ENCODE results near the gene CPNE8.

CPNE8 gene

DNA sequence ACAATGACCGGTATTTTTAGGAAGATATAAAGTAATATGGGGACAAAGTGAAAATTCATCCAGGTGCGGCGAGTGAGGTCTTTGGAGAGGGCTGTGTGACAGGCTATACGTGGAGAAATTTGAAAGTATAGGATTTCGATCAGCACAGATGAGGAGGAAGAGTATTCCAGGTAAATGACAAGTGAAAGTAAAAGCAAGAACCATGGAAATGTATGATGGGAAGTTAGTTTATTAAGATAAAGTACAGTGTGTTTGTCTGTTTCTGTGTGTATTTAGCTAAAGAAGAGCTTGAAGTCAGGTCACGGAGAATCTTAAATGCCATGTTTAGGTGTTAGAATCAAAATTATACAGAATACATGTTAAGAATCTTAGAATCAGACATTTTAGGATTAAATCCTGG, 239.0 kb downstream of the CPNE8 start:
- no peaks in the 10 kb centered on the region for H3K27me3 Mint-ChIP-seq
- H3K9me3 Mint-ChIP-seq = peaks cover 3 to 8% of the 10 kb centered on the region in 2 donors

DNA sequence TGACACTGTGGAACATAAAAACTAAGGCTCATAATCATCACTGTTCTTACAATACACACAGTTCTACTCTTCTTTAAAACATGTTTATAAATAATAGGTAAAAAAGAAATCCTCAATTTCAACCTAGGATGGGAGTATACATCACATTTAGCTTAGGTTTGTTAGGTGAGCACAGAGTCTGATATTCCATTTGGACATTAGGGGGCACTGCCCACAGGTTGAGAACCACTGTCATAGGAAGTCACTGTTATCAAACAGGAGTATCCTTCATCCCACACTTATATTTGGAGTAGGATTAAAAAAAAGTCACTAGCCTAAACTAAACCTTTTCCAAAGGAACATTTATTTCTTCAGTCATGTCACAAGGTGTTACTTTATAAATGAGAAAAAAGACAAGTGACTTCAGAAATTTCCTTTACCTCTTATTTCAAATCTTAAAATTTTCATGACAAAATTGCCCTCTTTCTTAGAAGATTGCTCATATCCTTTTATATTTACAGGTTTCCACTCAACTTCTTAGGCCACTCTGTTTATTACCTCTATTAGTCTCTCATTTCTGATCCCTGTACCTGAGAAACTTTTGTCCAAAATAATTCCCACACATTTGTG, 240.6 kb downstream of the CPNE8 start:
- no peak for ATAC-seq (replicated peaks)
- no peak overlapping the region for H3K27ac Mint-ChIP-seq
- no peaks in the 10 kb centered on the region for H3K36me3 Mint-ChIP-seq (ENCODE audit: insufficient read depth)
- H3K9me3 Mint-ChIP-seq = peaks cover 5 to 9% of the 10 kb centered on the region in 2 donors
- no peaks in the 10 kb centered on the region for H3K27me3 Mint-ChIP-seq
- no peak overlapping the region for H3K4me3 Mint-ChIP-seq
- DNase-seq = no peak
- H3K4me1 Mint-ChIP-seq (ENCODE audit: low read depth in 2 of 2) = no peaks in the 10 kb centered on the region

More for the DNA sequence above, 239.0 kb downstream of the CPNE8 start:
- H3K36me3 Mint-ChIP-seq (ENCODE audit: insufficient read depth) = no peaks in the 10 kb centered on the region
- ATAC-seq (replicated peaks) (no peak), DNase-seq (no peak)
- no peak overlapping the region for H3K27ac Mint-ChIP-seq
- no peaks in the 10 kb centered on the region for H3K4me1 Mint-ChIP-seq (ENCODE audit: low read depth in 2 of 2)
- no peak overlapping the region for H3K4me3 Mint-ChIP-seq

DNA sequence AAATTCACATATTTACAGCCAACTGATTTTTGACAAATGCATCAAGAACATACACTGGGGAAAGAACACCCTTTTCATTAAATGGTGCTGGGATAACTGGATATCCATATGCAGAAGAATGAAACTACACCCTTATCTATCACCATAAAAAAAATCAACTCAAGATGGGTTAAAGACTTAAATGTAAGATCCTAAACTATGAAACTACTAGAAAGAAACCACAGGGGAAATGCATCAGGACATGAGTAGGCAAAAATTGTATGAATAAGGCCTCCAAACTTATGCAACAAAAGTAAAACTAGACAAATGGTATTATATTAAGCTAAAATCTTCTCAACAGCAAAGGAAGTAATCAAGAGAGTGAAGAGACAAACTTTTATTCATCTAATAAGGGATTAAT, 242.6 kb downstream of the CPNE8 start:
- ATAC-seq (replicated peaks) = no peak
- H3K9me3 Mint-ChIP-seq = peaks cover 8 to 21% of the 10 kb centered on the region in 2 donors
- no peaks in the 10 kb centered on the region for H3K27me3 Mint-ChIP-seq
- DNase-seq = no peak
- peaks cover 0 to 7% of the 10 kb centered on the region in 2 donors for H3K4me1 Mint-ChIP-seq (ENCODE audit: low read depth in 2 of 2)
- H3K27ac Mint-ChIP-seq = no peak overlapping the region
- H3K36me3 Mint-ChIP-seq (ENCODE audit: insufficient read depth) = no peaks in the 10 kb centered on the region
- H3K4me3 Mint-ChIP-seq = no peak overlapping the region

DNA sequence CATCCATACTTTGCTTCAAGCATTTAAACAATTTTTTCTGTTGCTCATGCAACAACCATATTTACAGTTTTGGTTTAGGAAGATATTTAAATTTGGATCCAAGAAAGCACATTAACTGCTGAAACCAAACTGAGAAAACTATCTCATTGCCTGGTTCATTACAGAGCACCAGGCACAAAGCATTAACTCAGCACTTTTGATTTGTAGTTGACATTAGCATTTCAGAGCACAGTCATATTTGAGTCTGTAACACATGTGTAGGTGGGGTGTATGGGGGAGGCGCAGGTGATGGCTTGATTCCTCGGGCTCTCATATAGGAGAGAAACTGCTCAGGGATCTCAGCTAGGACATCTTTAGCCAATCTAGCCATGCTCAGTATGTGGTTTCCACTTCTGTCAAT, 251.7 kb downstream of the CPNE8 start:
- Mint-ChIP-seq H3K9me3 (peaks cover 0 to 7% of the 10 kb centered on the region in 2 donors), H3K4me3 (no peak overlapping the region), H3K27me3 (no peaks in the 10 kb centered on the region), H3K27ac (no peak overlapping the region), H3K36me3 (ENCODE audit: insufficient read depth) (no peaks in the 10 kb centered on the region), H3K4me1 (ENCODE audit: low read depth in 2 of 2) (peaks cover 0 to 7% of the 10 kb centered on the region in 2 donors)
- no peak for DNase-seq
- ATAC-seq (replicated peaks) = no peak

DNA sequence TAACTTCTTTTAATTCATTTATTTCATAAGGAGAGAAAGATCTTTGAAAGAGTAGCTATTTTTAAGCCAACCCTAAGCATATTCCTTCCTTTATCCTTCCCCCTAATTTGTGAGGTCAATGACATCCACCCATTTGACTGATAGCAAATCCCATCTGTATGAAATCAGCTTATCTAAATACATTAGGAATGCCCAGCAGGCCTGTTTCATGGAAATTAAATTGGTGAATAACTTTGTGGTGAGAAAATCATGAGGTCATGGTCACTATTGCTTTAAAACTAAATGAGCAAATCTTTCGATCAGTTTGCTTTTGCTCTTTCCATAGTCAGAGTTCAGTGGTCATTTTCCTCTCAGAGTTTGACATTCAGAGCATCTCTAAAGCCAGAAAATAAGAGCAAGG, 256.6 kb downstream of the CPNE8 start:
- ATAC-seq (replicated peaks) = no peak
- Mint-ChIP-seq H3K27me3 (no peaks in the 10 kb centered on the region), H3K4me3 (no peak overlapping the region), H3K4me1 (ENCODE audit: low read depth in 2 of 2) (no peaks in the 10 kb centered on the region), H3K36me3 (ENCODE audit: insufficient read depth) (peaks cover 2% of the 10 kb centered on the region), H3K27ac (no peak overlapping the region), H3K9me3 (no peaks in the 10 kb centered on the region)
- no peak for DNase-seq

DNA sequence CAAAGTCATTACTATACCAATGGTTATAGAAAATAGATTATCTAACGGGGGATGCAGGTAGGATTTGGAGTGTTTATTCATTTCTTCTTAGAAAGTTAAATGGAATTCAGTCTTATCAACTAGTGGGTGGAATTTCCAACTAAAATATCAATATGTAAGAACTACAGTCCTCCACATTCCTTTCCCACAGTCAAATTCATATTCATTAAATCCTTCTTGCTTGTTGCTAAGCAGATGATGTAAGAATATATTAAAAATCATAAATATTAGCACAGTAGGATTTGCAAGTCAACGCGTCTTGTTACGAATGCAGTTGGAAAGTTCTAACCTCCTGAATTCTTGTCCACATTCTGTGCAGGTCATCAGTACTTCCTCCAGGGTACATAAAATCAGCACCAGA, 259.2 kb downstream of the CPNE8 start:
- H3K9me3 Mint-ChIP-seq = no peaks in the 10 kb centered on the region
- no peak for DNase-seq
- peaks cover 4% of the 10 kb centered on the region for H3K36me3 Mint-ChIP-seq (ENCODE audit: insufficient read depth)
- H3K4me3 Mint-ChIP-seq = no peak overlapping the region
- no peaks in the 10 kb centered on the region for H3K4me1 Mint-ChIP-seq (ENCODE audit: low read depth in 2 of 2)
- no peaks in the 10 kb centered on the region for H3K27me3 Mint-ChIP-seq
- no peak for ATAC-seq (replicated peaks)
- H3K27ac Mint-ChIP-seq = no peak overlapping the region

DNA sequence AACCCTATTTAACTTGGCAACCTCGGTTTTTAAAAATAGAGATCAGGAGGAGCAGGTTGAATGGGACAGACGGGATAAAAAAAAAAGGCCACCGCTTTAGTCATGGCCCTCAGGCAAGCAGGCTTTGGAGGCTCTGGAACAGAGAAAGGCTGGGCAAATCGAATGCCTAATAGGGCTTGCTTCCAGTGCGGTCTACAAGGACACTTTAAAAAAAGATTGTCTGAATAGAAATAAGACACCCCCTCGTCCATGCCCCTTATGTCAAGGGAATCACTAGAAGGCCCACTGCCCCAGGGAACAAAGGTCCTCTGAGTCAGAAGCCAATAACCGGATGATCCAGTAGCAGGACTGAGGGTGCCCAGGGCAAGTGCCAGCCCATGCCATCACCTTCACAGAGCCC, 265.8 kb downstream of the CPNE8 start:
- Mint-ChIP-seq H3K27me3 (no peaks in the 10 kb centered on the region), H3K27ac (no peak overlapping the region), H3K4me1 (ENCODE audit: low read depth in 2 of 2) (no peaks in the 10 kb centered on the region), H3K9me3 (peaks cover 0 to 3% of the 10 kb centered on the region in 2 donors), H3K4me3 (no peak overlapping the region), H3K36me3 (ENCODE audit: insufficient read depth) (peaks cover 7% of the 10 kb centered on the region)
- ATAC-seq (replicated peaks) (no peak), DNase-seq (no peak)

DNA sequence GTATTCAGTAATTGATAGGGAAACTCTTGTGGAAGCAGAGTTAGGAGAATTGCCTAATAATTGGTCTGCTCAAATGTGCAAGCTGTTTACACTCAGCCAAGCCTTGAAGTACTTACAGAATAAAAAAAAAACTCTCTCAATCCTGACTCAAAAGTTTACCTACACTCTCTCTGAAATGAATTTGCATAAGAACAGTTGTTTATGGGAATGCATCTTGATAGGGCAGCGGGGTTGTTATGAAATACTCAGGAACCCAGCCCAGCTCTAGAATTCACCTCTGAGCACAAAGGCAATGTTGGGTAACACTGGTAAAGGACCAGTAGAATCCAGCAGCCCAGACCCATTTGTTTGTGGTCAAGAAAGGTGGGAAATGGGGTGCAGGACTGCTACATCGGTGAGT, 267.0 kb downstream of the CPNE8 start:
- no peak for ATAC-seq (replicated peaks)
- no peaks in the 10 kb centered on the region for H3K4me1 Mint-ChIP-seq (ENCODE audit: low read depth in 2 of 2)
- peaks cover 3% of the 10 kb centered on the region for H3K36me3 Mint-ChIP-seq (ENCODE audit: insufficient read depth)
- no peak for DNase-seq
- H3K27me3 Mint-ChIP-seq = no peaks in the 10 kb centered on the region
- no peak overlapping the region for H3K27ac Mint-ChIP-seq
- H3K9me3 Mint-ChIP-seq = peaks cover 0 to 3% of the 10 kb centered on the region in 2 donors
- H3K4me3 Mint-ChIP-seq = no peak overlapping the region

DNA sequence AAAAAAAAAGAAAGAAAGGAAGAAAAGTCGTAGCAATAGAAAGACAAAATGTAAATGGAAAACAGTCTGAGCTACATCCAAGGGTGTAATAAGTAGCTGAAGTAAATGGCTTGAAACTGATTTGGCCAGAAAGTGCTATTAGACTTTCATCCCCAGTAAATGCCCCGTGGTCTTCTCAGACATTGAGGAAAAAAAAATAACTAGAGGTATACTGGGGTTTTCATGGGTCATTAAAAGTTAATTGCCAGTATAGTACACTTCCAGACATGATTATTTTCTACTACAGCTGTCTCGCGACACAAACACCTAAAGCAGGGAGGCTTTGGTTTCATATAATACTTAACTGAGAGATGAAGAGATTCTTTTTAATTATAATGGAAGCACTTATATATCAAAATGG, 271.9 kb downstream of the CPNE8 start:
- ATAC-seq (replicated peaks) (no peak), DNase-seq (no peak)
- H3K9me3 Mint-ChIP-seq = peaks cover 0 to 3% of the 10 kb centered on the region in 2 donors
- H3K4me1 Mint-ChIP-seq (ENCODE audit: low read depth in 2 of 2) = no peaks in the 10 kb centered on the region
- no peaks in the 10 kb centered on the region for H3K27me3 Mint-ChIP-seq
- no peaks in the 10 kb centered on the region for H3K36me3 Mint-ChIP-seq (ENCODE audit: insufficient read depth)
- H3K27ac Mint-ChIP-seq = no peak overlapping the region
- no peak overlapping the region for H3K4me3 Mint-ChIP-seq

DNA sequence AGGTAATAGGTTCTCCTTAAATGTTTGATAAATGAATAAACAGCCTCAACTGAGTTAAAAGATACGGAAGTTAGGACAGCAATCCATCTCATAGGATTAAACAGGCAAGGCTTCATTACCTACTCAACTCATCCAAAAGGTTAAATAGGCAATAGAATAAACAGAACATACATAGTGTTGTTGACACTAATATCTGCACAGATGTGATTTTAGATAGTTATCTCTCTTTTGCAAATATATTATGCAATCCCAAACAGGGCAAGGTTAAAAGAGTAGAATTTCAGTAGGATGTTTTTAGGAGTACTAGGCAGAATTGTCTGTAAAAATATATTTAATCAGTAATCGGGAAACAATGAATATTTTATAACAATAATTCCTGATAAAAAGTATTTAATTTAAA, 276.3 kb downstream of the CPNE8 start:
- no peak overlapping the region for H3K4me3 Mint-ChIP-seq
- no peak for DNase-seq
- no peak for ATAC-seq (replicated peaks)
- peaks cover 3 to 10% of the 10 kb centered on the region in 2 donors for H3K9me3 Mint-ChIP-seq
- no peaks in the 10 kb centered on the region for H3K36me3 Mint-ChIP-seq (ENCODE audit: insufficient read depth)
- H3K27me3 Mint-ChIP-seq = no peaks in the 10 kb centered on the region
- H3K4me1 Mint-ChIP-seq (ENCODE audit: low read depth in 2 of 2) = no peaks in the 10 kb centered on the region
- H3K27ac Mint-ChIP-seq = no peak overlapping the region

DNA sequence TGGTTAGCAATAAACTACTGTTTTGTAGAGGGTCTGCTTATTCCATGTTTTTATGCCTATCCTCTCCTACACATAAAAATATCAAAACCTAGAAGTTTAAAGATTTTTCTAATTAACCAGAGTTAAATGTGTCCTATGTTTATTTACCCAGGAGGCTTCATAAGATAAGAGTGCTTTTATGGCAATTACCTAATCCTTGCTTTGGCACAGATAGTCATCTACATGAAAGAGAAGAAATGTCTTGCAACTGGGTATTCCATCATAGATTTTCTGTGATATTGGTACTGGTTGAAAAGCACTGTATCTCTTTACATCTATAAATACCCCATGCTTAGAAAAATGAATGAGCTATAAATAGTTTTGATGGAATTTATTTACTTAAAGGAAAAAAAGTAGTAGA, 277.1 kb downstream of the CPNE8 start:
- no peak for ATAC-seq (replicated peaks)
- Mint-ChIP-seq H3K4me3 (no peak overlapping the region), H3K27ac (no peak overlapping the region), H3K4me1 (ENCODE audit: low read depth in 2 of 2) (no peaks in the 10 kb centered on the region), H3K9me3 (peaks cover 3 to 10% of the 10 kb centered on the region in 2 donors), H3K27me3 (no peaks in the 10 kb centered on the region), H3K36me3 (ENCODE audit: insufficient read depth) (no peaks in the 10 kb centered on the region)
- no peak for DNase-seq

DNA sequence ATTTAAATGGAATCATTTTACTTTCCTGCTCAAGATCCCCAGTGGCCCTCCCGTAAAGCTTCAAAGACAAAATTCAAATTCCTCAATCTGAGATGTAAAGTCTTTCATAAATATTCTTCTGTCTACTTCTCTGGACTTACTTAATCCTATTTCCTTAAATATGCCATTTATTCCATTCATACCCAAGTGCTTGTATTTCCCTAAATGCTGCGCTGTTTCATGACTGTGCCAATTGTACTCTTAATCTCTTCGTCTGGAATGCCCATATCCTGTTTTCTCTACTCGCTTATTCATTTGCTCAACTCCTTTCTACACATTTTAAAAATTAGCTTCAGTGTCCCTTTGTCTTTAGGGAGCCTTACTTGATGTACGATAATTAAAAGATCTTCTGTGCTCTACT, 280.1 kb downstream of the CPNE8 start:
- ATAC-seq (replicated peaks) (no peak), DNase-seq (no peak)
- Mint-ChIP-seq H3K4me3 (no peak overlapping the region), H3K9me3 (peaks cover 3 to 10% of the 10 kb centered on the region in 2 donors), H3K4me1 (ENCODE audit: low read depth in 2 of 2) (no peaks in the 10 kb centered on the region), H3K27ac (no peak overlapping the region), H3K36me3 (ENCODE audit: insufficient read depth) (no peaks in the 10 kb centered on the region), H3K27me3 (no peaks in the 10 kb centered on the region)

DNA sequence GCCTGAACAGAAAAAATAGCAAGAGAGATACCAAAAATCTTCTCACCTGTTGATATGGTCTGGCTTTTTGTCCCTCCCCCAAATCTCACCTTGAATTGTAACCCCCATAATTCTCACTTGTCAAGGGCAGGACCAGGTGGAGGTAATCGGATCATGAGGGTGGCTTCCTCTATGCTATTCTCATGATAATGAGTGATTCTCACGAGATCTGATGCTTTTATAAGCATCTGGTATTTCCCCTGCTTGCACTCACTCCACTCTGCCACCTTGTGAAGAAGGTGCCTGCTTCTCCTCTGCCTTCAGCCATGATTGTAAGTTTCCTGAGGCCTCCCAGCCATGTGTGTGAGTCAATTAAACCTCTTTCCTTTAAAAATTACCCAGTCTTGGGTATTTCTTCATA, 291.2 kb downstream of the CPNE8 start:
- Mint-ChIP-seq H3K27me3 (no peaks in the 10 kb centered on the region), H3K9me3 (peaks cover 0 to 5% of the 10 kb centered on the region in 2 donors), H3K27ac (no peak overlapping the region), H3K36me3 (ENCODE audit: insufficient read depth) (no peaks in the 10 kb centered on the region), H3K4me3 (no peak overlapping the region), H3K4me1 (ENCODE audit: low read depth in 2 of 2) (no peaks in the 10 kb centered on the region)
- ATAC-seq (replicated peaks) = no peak
- no peak for DNase-seq

DNA sequence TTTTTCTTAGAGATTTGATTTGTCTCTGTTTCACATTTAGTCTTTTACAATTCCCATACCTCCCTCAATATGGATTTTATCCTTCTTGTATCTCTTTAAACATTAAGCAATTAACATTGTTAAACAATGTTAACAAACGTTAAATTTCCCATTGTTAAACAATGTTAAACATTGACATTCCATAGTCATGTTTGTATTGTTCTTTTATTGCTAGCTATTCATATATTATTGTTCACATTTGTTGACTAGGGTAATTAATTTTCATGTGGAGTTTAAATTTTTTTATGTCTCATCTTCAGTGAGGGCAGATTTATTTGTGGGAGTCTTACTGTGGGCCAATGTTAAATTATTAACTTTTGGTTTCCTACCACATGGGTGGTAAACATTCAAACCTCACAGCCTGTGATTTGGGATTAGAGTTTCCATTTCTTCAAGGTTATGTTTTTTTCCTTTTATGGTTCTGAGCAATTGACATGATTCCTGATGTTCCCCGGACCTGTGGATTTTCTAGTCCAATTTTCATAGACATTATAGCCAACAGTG, 294.5 kb downstream of the CPNE8 start:
- Mint-ChIP-seq H3K36me3 (ENCODE audit: insufficient read depth) (no peaks in the 10 kb centered on the region), H3K27me3 (no peaks in the 10 kb centered on the region), H3K27ac (no peak overlapping the region)

More for the DNA sequence above, 294.5 kb downstream of the CPNE8 start:
- Mint-ChIP-seq H3K9me3 (peaks cover 0 to 6% of the 10 kb centered on the region in 2 donors), H3K4me1 (ENCODE audit: low read depth in 2 of 2) (no peaks in the 10 kb centered on the region), H3K4me3 (no peak overlapping the region)
- no peak for ATAC-seq (replicated peaks)
- DNase-seq = no peak
